Posterior cingulate gyrus (tissue), 11 donors: ENCODE measurements around the gene TIGIT.

Experiments
- DNase-seq, 10 donors: peaks; one replicate each; pipeline versions ENCODE4 v3.0.0 to v3.0.0-alpha.2; 2020 to 2021; ENCODE audit warnings: mixed read lengths in 3 of 10
- intact Hi-C: fragments of 100-400 bp; cut with DNase I; formaldehyde crosslinking; loops from one replicate; pipeline ENCODE4 v1.15.1; 2023

The TIGIT gene

GRCh38 chr3:114308830-114309229 lies 15.0 kb downstream of the TIGIT start:
- no peak for DNase-seq
- intact Hi-C loops, result no loop called here

- no peak for DNase-seq
- intact Hi-C loops, result no loop called here
Measured at GRCh38 chr3:114310695-114311094, 16.9 kb downstream of the TIGIT start.

- intact Hi-C loops, result no loop called here
- no peak for DNase-seq
Measured at GRCh38 chr3:114313426-114313825, 19.6 kb downstream of the TIGIT start.

GRCh38 chr3:114314282-114314681 lies 20.5 kb downstream of the TIGIT start:
- intact Hi-C loops, result no loop called here
- no peak for DNase-seq

- no peak for DNase-seq
- intact Hi-C loops, result no loop called here
Measured at GRCh38 chr3:114318295-114318694, 24.5 kb downstream of the TIGIT start.

GRCh38 chr3:114319453-114319852 lies 25.6 kb downstream of the TIGIT start:
- DNase-seq, result no peak
- intact Hi-C loops, result no loop called here

- DNase-seq, result no peak
- intact Hi-C loops, result no loop called here
Measured at GRCh38 chr3:114320246-114320645, 26.4 kb downstream of the TIGIT start.

GRCh38 chr3:114323546-114324254 lies 29.9 kb downstream of the TIGIT start:
- intact Hi-C loops, result no loop called here
- DNase-seq, result no peak

- intact Hi-C loops, result no loop called here
- no peak for DNase-seq
Measured at GRCh38 chr3:114327665-114328064, 33.8 kb downstream of the TIGIT start.

GRCh38 chr3:114328345-114328744 lies 34.5 kb downstream of the TIGIT start:
- intact Hi-C loops, result no loop called here
- no peak for DNase-seq

GRCh38 chr3:114329823-114330222 lies 36.0 kb downstream of the TIGIT start:
- intact Hi-C loops, result no loop called here
- no peak for DNase-seq

GRCh38 chr3:114331007-114331406 lies 37.2 kb downstream of the TIGIT start:
- no peak for DNase-seq
- intact Hi-C loops, result no loop called here

- intact Hi-C loops, result no loop called here
- no peak for DNase-seq
Measured at GRCh38 chr3:114331710-114332109, 37.9 kb downstream of the TIGIT start.

GRCh38 chr3:114332342-114333179 lies 38.7 kb downstream of the TIGIT start:
- intact Hi-C loops, result no loop called here
- DNase-seq, result no peak

GRCh38 chr3:114333180-114333922 lies 39.5 kb downstream of the TIGIT start:
- intact Hi-C loops, result no loop called here
- peak in 1 of 10 donors; percentile 77 for DNase-seq

GRCh38 chr3:114333923-114334240 lies 40.1 kb downstream of the TIGIT start:
- DNase-seq, result no peak
- intact Hi-C loops, result no loop called here

GRCh38 chr3:114336122-114336697 lies 42.4 kb downstream of the TIGIT start:
- intact Hi-C loops, result no loop called here
- no peak for DNase-seq

- no peak for DNase-seq
- intact Hi-C loops, result no loop called here
Measured at GRCh38 chr3:114336857-114337256, 43.0 kb downstream of the TIGIT start.

- DNase-seq, result peak in 2 of 10 donors; percentile 56 to 58
- intact Hi-C loops, result no loop called here
Measured at GRCh38 chr3:114338651-114339357, 45.0 kb downstream of the TIGIT start.

- intact Hi-C loops, result no loop called here
- no peak for DNase-seq
Measured at GRCh38 chr3:114344492-114344891, 50.7 kb downstream of the TIGIT start.
